MCF 10A (cell line): ENCODE data around the gene DCAF5. TPM values are rescaled to one million over a fixed set of nuclear protein-coding genes. Genes with fewer than 3 reads are reported as not detected.

Experiments used
- BruUV-seq: library from RNA; stranded (reverse); fragments of 400-500 nt; replicated peaks from 2 replicates; lab custom pipeline; 2021; lab: Mats Ljungman, UMichigan
- CTCF ChIA-PET: fragments of 300-600 bp; sonication (Branson Sonifier 250); formaldehyde crosslinking; extraction: SDS; loops from one replicate; lab custom pipeline; 2021; ENCODE audit warnings: antibody characterized with exemption, inconsistent platforms; lab: Yijun Ruan, JAX
- POLR2A ChIA-PET: fragments of 300-600, 350-650 bp; sonication (Branson Sonifier 250); formaldehyde crosslinking; extraction: SDS; loops from one replicate; lab custom pipeline; 2020; ENCODE audit warnings: antibody characterized with exemption, inconsistent platforms; lab: Yijun Ruan, JAX
- DNase-seq: peaks from one replicate; pipeline ENCODE4 v3.0.0-alpha.2; 2018; ENCODE audit not compliant: unreplicated experiment
- H3K27ac Mint-ChIP-seq: one replicate; pipeline ENCODE4 v1.8.0; 2022; ENCODE audit warnings: mild to moderate bottlenecking, low read depth, mixed read lengths; ENCODE audit not compliant: unreplicated experiment
- H3K27me3 Mint-ChIP-seq: one replicate; pipeline ENCODE4 v1.8.0; 2022; ENCODE audit warnings: mixed read lengths; ENCODE audit not compliant: insufficient read depth, unreplicated experiment
- H3K36me3 Mint-ChIP-seq: one replicate; pipeline ENCODE4 v1.8.0; 2022; ENCODE audit warnings: mild to moderate bottlenecking, moderate library complexity, mixed read lengths; ENCODE audit not compliant: insufficient read depth, unreplicated experiment
- H3K4me1 Mint-ChIP-seq: one replicate; pipeline ENCODE4 v1.8.0; 2022; ENCODE audit warnings: mixed read lengths; ENCODE audit not compliant: insufficient read depth, unreplicated experiment
- H3K4me3 Mint-ChIP-seq: one replicate; pipeline ENCODE4 v1.8.0; 2022; ENCODE audit warnings: mild to moderate bottlenecking, moderate library complexity, mixed read lengths; ENCODE audit not compliant: unreplicated experiment
- H3K9me3 Mint-ChIP-seq: one replicate; pipeline ENCODE4 v1.8.0; 2022; ENCODE audit warnings: mixed read lengths; ENCODE audit not compliant: unreplicated experiment
- CTCF ChIP-seq: fragments of 200-600 bp; IDR thresholded peaks from one replicate; pipeline ENCODE4 v1.8.0; 2022; ENCODE audit warnings: antibody characterized with exemption, mild to moderate bottlenecking; ENCODE audit not compliant: unreplicated experiment
- intact Hi-C: fragments of 100-400 bp; cut with micrococcal nuclease; formaldehyde crosslinking; loops from 2 replicates; pipeline ENCODE4 v1.14.1; 2022
- total RNA-seq: library from RNA; stranded (reverse); gene quantifications from 2 replicates; pipeline ENCODE4 v1.2.3, GENCODE V29; 2022

DCAF5 gene
- total RNA-seq, 1 experiment from 2014 or later: 37.7 TPM

- POLR2A ChIA-PET: interaction anchor here (0.5 to 1.9 kb wide), 11 partner anchors 9 to 1290 kb away, joined by 3 to 15 read pairs (median 3); partner anchors contain the start of gene DCAF5
- TF ChIP-seq CTCF: peak; percentile 79
- DNase-seq: peak; percentile 84
- no TSS peak for BruUV-seq
- H3K36me3 Mint-ChIP-seq: peaks cover 27% of the 10 kb centered on the region
- H3K27ac Mint-ChIP-seq: no peak overlapping the region
- CTCF ChIA-PET: interaction anchor here (0.6 to 8.1 kb wide), 34 partner anchors 8 to 373 kb away, joined by 3 to 109 read pairs (median 4); no protein-coding TSS in a partner anchor
- intact Hi-C loops: loop anchor here (1.0 kb wide), 2 partner anchors 196 to 244 kb away; no protein-coding TSS in a partner anchor
- H3K9me3 Mint-ChIP-seq: no peaks in the 10 kb centered on the region
- H3K27me3 Mint-ChIP-seq: no peaks in the 10 kb centered on the region
- H3K4me1 Mint-ChIP-seq: peaks cover 2% of the 10 kb centered on the region
- no peak overlapping the region for H3K4me3 Mint-ChIP-seq
Observed at GRCh38 chr14:69107407-69108003, 45.4 kb downstream of the DCAF5 start.

- peaks cover 29% of the 10 kb centered on the region for H3K36me3 Mint-ChIP-seq
- intact Hi-C loops: no loop called here
- ChIA-PET POLR2A (interaction anchor here (0.6 to 1.9 kb wide), 6 partner anchors 10 to 1143 kb away, joined by 3 to 15 read pairs (median 5); no protein-coding TSS in a partner anchor), CTCF (interaction anchor here (0.6 to 8.1 kb wide), 14 partner anchors 9 to 1476 kb away, joined by 3 to 109 read pairs (median 4); no protein-coding TSS in a partner anchor)
- H3K27me3 Mint-ChIP-seq: no peaks in the 10 kb centered on the region
- DNase-seq: no peak
- H3K9me3 Mint-ChIP-seq: no peaks in the 10 kb centered on the region
- BruUV-seq: no TSS peak
- TF ChIP-seq CTCF: no peak
- no peak overlapping the region for H3K4me3 Mint-ChIP-seq
- peaks cover 8% of the 10 kb centered on the region for H3K4me1 Mint-ChIP-seq
- no peak overlapping the region for H3K27ac Mint-ChIP-seq
Observed at GRCh38 chr14:69106451-69106850, 46.5 kb downstream of the DCAF5 start.

GRCh38 chr14:69105326-69105725 is 47.6 kb downstream of the DCAF5 start:
- ChIA-PET CTCF (interaction anchor here (0.6 to 8.1 kb wide), 4 partner anchors 138 to 242 kb away, joined by 3 to 109 read pairs (median 28); no protein-coding TSS in a partner anchor), POLR2A (interaction anchor here (0.5 to 1.2 kb wide), 2 partner anchors 21 to 261 kb away, joined by 3 to 6 read pairs; no protein-coding TSS in a partner anchor)
- Mint-ChIP-seq H3K27me3 (no peaks in the 10 kb centered on the region), H3K27ac (peak overlapping the region; percentile 35), H3K9me3 (no peaks in the 10 kb centered on the region), H3K36me3 (peaks cover 29% of the 10 kb centered on the region), H3K4me1 (peaks cover 12% of the 10 kb centered on the region), H3K4me3 (no peak overlapping the region)
- intact Hi-C loops: no loop called here
- BruUV-seq: no TSS peak
- no peak for TF ChIP-seq CTCF
- DNase-seq: peak; percentile 36

GRCh38 chr14:69101331-69101826 is 51.5 kb downstream of the DCAF5 start:
- ChIA-PET CTCF (interaction anchor here (0.5 to 8.1 kb wide), 8 partner anchors 10 to 238 kb away, joined by 3 to 109 read pairs (median 4); no protein-coding TSS in a partner anchor), POLR2A (interaction anchor here (0.8 kb wide), 1 partner anchor 13 kb away, joined by 6 read pairs; no protein-coding TSS in a partner anchor)
- intact Hi-C loops: loop anchor here (1.0 kb wide), 2 partner anchors 123 to 190 kb away; no protein-coding TSS in a partner anchor
- no peaks in the 10 kb centered on the region for H3K9me3 Mint-ChIP-seq
- H3K4me1 Mint-ChIP-seq: peaks cover 12% of the 10 kb centered on the region
- H3K4me3 Mint-ChIP-seq: no peak overlapping the region
- TF ChIP-seq CTCF: peak; percentile 48
- H3K27me3 Mint-ChIP-seq: no peaks in the 10 kb centered on the region
- H3K27ac Mint-ChIP-seq: peak overlapping the region; percentile 64
- peaks cover 30% of the 10 kb centered on the region for H3K36me3 Mint-ChIP-seq
- DNase-seq: peak; percentile 87
- no TSS peak for BruUV-seq
